GM21526 (cell line): ENCODE measurements around the gene ARGLU1.

Experiments used
- ATAC-seq: cut with Tn5 transposase; IDR thresholded peaks from one replicate; pipeline ENCODE4 v1.9.1; 2021; ENCODE audit warnings: moderate library complexity; ENCODE audit not compliant: unreplicated experiment, low FRiP score

ARGLU1 gene

DNA sequence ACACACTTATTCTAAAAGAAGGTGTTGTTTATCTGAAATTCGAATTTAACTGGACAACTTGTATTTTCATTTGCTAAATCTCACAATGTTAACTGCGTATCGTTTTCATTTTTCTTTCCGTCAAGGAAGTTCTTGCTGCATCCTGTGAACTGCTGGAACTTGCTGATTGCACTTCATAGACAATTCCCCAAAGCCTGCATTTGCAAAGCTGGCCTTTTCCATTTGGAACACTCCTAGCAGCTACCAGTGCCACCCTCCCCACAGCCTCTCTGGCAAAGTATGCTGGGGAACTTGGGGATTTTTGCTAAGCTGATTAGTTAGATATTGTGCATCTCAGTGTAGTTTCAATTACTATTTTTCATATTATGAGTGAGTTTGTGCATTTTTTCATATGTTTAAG, 20.4 kb upstream of the ARGLU1 start:
- no peak for ATAC-seq

DNA sequence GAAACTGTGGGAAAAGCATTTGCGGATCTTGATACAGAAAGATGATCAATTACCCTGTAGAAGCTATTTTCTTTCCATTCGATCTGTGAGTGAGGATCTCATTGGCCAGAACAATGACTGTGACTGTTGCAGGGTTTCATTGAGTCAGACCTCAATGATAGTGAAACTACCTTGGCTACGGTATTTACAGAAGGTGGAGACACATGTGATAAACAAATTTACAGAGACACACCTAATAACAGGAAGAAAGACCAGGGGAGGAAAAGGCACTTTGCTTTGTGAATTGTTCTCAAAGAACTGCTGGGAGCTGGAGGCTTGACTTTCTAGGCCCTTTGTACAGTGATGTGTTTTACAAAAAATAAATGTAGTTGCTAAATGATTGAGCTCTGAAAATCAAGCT, 19.9 kb upstream of the ARGLU1 start:
- ATAC-seq, result no peak

DNA sequence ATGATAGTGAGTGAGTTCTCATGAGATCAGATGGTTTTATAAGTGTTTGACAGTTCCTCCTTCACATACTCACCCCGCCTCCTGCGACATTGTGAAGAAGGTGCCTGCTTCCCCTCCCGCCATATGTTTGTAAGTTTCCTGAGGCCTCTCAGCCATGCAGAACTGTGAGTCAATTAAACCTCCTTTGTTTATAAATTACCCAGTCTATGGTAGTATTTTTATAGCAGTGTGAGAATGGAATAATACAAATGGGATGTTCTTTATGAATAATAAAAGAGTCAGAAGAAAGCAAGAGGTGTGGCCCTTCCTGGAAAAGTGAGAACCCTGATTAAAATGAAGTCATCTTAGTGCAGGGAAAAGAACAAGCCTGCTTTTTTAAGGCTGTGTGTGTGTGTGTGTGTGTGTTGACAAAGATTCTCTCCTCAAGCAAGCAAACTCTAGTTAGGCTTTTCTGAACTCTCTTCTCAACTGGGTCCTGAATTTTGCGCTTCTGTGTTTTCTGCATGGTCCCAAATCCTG, 18.8 kb upstream of the ARGLU1 start:
- no peak for ATAC-seq

DNA sequence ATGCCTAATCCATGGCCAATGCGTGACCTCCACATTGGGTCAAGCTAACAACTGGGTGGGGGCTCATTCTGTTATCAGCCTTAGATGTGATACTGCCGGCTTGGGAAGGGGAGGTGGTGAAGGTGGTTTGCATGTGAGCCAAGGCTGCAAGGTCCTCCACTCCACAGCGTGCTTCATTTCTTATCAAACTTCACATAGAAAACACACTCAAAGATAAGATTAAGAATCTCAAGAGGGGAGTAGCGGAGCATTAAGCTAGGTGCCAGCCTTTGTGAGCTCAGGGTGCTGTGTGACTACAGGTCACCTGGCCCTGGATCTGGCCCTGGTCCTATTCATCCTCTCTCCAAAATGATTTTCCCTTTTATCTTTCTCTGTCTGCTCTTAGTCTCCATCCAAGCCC, 13.3 kb upstream of the ARGLU1 start:
- no peak for ATAC-seq

DNA sequence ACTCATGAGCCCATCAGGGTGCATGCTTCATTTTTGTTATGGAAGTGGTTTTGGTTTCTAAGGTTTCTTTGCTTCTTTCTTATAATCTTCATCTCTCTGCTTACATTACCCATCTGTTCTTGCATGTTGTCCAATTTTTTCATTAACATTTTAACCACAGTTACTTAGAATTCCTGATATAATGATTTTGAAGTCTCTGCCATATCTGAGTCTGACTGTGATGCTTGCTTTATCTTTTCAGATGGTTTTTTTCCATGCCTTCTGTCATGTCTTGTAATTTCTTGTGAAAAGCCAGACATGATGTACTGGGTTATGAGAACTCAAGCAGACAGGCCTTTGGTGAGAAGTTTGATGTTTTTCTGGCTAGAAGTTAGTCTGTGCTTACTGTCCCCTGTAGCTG, 8.0 kb upstream of the ARGLU1 start:
- ATAC-seq, result no peak

DNA sequence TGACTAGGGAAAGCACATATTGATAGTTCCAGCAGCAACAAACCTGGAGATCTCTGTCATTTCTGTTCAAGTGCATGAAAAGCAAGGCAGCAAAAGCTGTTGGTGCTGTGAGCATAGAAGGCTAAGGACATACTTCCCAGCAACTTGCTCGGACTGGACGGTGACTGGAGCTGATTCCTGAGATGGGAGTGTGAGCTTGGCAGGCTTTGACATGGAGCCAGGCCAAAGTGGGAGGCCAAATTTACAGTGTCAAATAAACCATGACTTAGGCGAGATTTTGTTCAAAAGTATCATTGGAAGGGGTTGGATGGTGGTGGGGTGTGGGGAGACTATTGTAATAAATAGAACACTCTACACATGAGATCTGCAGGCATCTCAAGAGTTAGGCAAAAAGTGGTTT, 5.9 kb upstream of the ARGLU1 start:
- ATAC-seq, result no peak

DNA sequence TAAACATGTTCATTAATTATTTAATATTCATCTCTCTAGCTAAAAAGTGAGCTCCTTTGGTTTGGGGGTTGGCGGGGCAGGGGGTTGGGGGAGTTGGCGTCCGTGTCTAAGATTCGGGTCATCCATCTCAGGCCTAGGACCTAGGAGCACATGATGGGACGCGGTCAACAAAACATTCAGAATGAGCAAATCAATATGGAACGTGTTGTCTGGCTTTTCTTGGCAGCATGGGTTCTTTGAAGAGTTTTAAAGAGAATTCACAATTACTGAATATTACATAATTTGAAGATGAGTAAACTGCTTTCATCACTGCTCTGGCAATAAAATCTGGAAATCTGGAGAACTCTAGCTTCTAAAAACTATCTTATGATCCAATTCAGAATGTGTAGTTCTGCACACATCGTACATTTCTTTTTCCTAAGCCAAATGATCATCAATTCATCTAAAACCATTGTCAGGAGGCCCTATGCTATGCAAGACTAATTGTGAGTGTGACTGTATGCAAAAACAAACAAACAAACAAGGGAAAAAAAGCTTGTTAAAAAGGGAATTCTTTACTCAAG, 5.4 kb upstream of the ARGLU1 start:
- ATAC-seq, result no peak

DNA sequence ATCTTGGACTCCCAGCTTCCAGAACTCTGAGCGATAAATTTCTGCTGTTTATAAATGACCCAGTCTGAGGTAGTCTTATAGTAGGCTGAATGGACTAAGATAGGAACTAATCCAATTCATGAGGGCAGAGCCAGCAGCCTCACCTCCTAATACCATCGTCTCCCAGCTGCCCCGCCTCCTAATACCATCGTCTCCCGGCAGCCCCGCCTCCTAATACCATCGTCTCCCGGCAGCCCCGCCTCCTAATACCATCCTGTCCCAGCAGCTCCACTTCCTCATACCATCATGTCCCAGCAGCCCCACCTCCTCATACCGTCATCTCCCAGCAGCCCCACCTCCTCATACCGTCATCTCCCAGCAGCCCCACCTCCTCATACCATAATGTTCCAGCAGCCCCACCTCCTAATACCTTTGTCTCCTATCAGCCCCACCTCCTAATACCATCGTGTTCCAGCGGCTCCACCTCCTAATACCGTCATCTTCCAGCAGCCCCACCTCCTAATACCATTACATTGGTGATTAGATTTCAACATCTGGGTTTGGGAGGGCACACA, 2.4 kb upstream of the ARGLU1 start:
- no peak for ATAC-seq

DNA sequence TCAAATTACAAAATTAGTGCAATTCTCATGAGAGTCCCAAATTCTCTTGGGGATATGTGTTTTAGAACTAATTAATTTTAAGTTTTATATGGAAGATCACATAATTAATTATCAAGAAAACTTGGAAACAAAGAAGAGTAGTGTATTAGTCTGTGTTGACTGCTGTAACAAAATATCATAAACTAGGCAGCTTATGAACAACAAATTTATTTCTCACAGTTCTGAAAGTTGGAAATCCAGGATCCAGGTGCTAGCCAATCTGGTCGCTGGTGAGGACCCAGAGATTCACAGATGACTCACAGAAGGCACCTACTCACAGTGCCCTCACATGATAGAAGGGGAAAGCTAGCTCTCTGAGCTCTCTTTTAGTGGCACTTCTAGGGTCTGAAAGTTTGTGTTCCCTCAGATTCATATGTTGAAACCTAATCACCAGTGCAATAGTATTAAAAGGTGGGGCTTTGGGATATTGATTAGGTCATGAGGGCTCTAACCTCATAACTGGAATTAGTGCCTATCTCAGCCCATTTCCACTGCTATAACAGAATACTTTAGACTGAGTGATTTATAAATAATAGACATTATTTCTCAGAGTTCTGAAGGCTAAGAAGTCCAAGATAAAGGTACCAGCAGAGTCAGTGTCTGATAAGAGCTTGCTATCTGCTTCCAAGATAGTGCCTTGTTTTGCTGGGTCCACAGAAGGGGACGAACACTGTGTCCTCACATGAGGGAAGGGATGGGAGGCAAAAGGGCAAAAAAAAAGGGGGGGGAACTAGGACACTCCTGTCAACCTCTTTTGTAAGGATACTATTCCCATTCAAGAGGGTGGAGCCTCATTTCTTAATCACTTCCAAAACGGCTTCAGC, 1.5 kb upstream of the ARGLU1 start:
- no peak for ATAC-seq

DNA sequence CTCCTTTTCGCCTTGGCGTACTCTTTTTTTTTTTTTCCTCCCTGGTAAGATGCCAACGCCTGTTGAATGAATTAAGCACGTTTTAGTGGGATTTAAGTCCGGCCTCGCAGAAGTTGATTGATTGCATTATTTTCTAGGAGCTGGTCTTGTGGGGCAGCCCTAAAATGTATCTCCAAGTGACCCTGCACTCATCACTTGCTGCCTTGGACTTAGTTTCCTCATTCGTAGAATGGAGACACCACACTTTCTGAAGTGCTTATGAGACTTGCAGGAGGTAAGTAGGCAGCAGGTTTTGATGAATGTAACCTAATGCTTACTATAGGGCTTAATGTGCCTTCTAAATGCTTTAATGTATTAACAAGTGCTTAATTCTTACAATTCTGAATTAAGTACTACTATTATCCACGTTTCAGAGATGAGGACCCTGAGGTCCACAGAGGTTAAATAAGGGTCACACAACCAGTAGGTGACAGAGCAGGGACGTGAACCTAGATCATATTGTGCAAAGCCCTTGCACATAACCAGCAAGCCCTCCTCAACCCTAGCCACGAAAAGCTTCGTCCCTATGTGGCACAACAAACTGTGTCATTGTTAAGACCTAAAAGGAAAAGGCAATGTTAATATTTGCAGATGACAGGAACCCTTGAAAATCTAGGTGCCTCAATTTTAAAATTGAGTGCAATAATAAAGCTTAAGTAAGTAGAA, 514 bp upstream of the ARGLU1 start:
- ATAC-seq, result peak; percentile 45

DNA sequence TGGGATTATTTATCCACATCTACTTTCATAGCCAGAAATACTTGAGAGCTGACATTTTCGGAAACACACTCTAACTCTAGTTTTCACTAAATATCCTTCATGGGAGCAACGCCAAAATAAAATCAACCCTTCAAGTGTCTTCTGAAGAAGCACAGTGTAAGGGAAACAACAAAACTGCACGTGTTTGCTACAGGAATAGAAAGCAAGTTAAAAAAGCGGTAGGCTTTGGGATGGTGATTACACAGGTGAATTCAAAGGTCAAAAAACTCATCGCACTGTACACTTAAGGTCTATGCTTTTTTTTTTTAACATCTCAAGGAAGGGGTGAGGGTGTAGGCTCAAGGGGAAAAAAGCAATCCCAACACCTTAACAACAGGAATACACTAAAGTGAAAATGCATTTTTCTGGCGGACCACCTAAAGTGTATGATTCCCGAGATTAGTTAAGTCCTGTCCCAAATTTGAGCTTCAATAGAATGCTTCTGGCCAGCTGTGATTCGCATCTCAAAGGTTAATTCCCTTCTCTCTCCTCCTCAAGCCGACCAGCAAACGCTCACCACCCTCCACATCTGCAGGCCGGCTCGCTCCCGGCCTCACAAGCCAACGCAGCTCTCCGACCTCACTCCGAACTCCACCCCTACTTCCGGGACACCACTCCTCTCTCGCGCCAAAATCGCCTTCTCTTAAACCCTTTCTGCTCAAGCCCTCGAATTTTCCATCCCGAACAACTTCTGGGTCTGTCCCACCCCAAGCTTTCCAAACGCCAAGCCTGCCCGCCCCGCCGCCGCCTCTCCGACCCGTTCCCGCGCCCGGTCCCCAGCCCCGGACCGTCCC, 1.1 kb downstream of the ARGLU1 start:
- peak; percentile 45 for ATAC-seq

DNA sequence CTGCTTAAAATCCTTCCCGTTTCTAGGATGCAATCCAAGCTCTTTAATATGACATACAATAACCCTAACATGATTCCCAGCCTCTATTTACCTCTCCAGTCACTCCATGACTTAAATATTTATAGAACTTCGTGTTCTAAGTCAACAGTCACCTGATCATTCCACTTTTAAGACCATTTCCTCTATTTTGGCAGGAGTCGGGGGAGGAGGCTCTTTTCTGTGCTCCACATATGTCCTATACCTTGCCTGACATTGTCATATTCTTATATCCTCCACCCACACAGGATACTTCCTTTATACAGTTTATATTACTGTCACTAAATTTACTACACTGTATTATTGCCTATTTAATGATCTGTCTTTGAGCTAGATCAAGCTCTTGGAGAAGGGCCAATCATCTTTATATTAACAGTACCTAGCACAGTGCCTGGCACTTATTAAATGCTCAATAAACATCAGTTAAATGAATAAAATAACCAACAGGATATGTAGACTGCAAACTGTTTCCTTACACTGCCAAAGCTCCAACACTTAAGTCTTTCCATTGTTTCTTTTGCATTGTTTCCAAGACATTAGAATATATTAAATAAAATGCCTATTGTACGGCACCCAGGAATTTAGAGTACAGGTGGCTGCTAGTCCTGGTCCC, 2.7 kb downstream of the ARGLU1 start:
- no peak for ATAC-seq

DNA sequence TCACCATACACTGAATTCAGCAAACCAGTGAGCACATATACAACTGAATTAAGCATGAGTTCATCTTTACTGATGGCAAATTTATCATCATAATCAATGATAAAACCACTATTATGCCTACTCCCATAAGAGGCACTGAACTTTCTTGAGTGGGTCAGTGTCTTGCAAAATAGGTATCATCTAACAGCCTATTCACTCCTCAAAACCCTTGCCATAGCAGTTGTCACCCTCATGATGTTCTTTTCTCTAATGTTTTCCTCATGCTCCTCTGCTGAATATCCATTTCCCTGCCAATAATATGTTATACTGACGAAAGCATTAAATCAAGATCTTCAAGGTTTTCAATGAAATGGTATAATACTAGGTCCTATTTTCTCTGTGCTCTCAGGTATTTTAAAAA, 5.6 kb downstream of the ARGLU1 start:
- ATAC-seq, result no peak

DNA sequence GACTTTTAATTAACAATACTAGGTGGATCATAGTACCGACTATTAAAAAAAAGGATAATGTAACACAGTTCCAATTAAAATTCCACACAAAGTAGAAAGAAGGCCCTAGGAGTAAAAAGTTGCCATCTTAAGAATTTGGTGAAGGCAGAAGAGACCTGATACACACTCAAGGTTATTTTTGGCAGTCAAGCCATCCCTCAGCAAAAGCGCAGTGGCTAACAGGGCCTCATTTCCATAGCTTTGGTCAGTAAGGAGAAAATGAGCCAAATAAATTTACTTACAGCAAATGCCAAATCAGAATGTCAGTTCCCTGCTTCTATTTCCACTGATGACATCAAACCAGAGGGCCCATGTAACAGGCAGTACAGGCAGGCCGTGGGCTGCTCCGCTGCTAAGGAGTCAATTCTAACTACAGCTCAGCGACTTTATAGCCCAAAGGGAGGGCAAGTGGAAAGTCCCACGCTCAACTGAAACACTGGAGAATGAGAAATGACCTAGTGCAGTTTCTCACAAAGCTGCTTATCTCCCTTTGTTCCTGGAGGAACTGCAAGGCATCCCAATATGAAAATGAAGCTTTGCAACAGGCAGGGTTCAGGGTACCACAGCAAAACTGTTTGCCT, 6.3 kb downstream of the ARGLU1 start:
- ATAC-seq, result peak; percentile 67

DNA sequence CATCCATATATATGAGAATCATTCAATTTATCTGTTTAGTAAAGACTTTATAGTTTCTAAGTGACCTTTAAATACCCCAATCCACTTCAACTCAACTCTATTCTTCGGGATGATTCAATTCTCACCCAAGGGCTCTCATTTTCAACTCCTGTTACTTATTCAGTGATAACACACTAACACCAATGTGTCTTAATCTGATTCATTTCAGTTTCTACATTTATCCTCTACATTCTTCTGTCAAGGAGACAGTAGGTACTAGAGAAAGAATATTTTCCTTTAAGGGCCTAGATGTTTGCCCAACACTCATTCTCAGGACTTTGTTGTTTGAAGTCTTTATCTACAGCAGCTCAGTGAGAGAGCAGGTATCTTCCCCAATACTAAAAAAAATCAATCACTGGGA, 7.1 kb downstream of the ARGLU1 start:
- ATAC-seq, result no peak

DNA sequence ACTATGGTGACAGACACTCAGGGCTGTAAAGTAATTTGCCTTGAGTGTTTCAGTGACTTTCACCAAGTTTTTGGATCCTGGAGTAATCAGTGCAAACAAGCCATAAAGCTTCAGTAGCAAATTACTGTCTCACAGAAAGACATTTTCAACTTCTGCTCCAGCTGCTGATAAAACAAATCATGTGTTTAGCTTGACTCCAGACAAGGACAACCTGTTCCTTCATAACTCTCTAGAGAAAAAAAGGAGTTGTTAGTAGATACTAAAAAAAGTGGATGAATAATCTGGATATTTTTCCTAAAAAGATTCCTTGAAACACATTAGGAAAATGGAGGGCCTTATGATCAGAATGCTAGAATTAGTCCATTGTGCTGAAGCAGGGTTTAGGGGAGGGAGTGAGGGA, 9.4 kb downstream of the ARGLU1 start:
- ATAC-seq, result no peak

DNA sequence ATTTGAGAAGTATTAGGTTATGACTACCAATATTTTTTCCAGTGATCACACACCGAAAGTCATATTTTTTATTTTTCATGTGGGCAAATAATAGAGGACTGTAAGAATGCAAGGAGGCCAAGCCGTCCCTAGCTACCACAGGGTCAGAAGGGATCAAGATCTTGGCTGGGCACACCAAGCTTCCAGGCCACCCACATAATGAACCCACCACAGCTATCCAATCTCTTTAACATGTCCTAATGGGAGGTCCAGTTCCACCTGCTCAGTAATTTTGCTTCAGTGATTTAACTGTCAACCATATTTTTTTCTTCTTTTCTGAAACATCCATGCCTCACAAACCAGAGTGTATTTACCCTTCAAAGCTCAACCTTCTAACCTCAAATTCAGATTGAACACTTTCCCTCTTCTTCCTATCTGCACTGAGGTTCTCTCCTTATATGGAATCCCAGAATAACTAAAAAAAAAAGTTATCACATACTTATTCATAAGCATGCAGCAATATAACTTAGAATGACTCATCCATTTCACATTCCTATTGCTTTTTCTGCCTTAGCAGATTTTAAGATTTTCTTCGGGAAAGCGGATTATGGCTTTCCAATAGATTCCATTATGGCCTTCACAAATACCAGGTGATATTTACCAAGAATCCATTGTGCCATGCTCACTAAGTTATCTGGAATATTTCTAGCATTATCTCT, 12.2 kb downstream of the ARGLU1 start:
- no peak for ATAC-seq

DNA sequence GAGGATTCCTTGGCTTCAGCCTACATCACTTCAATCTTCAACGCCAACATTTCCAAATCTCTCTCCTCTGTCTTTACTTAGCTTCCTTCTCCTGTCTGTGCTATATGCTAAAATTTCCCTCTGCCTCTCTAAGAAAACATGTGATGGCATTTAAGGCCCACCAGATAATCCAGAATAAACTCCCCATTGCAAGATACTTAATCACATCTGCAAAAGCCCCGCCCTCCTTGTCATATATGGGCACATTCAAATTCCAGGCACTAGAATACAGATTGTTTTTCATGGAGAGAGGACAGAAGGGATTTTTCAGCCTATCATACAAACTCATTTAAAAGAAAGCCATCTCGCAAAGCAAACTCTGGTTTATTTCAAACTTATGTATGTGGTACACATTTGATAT, 16.2 kb downstream of the ARGLU1 start:
- ATAC-seq, result no peak

DNA sequence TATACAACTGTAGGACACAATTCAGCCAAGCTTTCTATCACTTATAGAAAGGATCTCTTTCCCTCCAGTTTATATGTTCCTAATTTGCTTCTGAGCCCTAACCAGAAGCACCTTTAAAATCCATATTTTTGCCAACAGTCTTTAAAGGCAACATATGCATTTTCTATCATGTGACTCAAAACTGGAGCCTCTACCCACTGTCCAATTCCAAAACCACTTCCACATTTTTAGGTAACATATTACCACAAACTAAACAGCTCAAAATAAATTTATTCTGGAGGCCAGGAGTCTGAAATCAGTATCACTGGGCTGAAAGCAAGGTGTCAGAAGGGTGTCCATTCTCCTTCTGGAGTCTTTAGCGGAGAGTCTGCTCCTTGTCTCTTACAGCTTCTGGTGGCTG, 16.6 kb downstream of the ARGLU1 start:
- ATAC-seq, result no peak
